IMR-90 (cell line): ENCODE results near the gene FOXI1.

ENCODE experiments used
- FOS ChIP-seq: fragments of 150-350 bp; IDR thresholded peaks from 2 replicates; pipeline ENCODE4 v1.6.1; 2016; ENCODE audit warnings: low read depth, low read length
- MAFK ChIP-seq: IDR thresholded peaks from 2 replicates; pipeline ENCODE4 v1.6.1; 2012; ENCODE audit warnings: low read depth, low read length, improper control_type of control experiment
- MAZ ChIP-seq: IDR thresholded peaks from 2 replicates; pipeline ENCODE4 v1.6.1; 2012; ENCODE audit warnings: low read depth, mild to moderate bottlenecking, low read length, improper control_type of control experiment, moderate library complexity, borderline replicate concordance
- POLR2A ChIP-seq: IDR thresholded peaks from 2 replicates; pipeline ENCODE4 v1.6.1; 2012; ENCODE audit warnings: mild to moderate bottlenecking, low read depth, low read length
- RAD21 ChIP-seq: IDR thresholded peaks from 2 replicates; pipeline ENCODE4 v1.6.1; 2012; ENCODE audit warnings: low read length, improper control_type of control experiment
- RCOR1 ChIP-seq: IDR thresholded peaks from 2 replicates; pipeline ENCODE4 v1.6.1; 2012; ENCODE audit warnings: mild to moderate bottlenecking, low read length, improper control_type of control experiment; ENCODE audit not compliant: insufficient replicate concordance
- TF ChIP-seq, protein P1 (sequence below): conservative IDR thresholded peaks from 2 replicates; pipeline ENCODE4 v1.5.1; 2012; ENCODE audit warnings: mild to moderate bottlenecking, low read depth, low read length, improper control_type of control experiment
- TF ChIP-seq, protein P2 (sequence below): fragments of 150-350 bp; IDR thresholded peaks from 2 replicates; pipeline ENCODE4 v1.6.1; 2016; ENCODE audit warnings: low read depth, mild to moderate bottlenecking, low read length, moderate library complexity, borderline replicate concordance

DNA sequence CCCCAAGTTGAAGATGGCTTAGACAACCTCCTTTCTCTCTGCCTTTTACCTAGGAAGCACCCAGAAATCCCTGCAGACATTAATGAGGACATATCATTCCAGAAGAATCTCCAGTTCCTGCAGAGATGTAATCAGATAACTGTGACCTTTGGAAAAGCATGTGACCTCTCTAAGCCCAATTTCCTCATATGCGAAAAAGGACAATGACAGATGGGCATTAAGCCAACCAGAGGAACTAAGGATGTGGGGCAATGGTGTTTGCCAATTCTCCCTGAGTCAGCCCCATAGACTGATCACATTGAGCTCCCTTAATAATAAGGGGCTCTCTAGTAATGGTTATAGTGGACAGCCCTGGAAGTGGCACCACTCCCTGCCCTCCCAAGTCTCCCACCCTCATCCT, 10.1 kb upstream of the FOXI1 start:
- TF ChIP-seq MAFK = no peak
- TF ChIP-seq, protein P1, sequence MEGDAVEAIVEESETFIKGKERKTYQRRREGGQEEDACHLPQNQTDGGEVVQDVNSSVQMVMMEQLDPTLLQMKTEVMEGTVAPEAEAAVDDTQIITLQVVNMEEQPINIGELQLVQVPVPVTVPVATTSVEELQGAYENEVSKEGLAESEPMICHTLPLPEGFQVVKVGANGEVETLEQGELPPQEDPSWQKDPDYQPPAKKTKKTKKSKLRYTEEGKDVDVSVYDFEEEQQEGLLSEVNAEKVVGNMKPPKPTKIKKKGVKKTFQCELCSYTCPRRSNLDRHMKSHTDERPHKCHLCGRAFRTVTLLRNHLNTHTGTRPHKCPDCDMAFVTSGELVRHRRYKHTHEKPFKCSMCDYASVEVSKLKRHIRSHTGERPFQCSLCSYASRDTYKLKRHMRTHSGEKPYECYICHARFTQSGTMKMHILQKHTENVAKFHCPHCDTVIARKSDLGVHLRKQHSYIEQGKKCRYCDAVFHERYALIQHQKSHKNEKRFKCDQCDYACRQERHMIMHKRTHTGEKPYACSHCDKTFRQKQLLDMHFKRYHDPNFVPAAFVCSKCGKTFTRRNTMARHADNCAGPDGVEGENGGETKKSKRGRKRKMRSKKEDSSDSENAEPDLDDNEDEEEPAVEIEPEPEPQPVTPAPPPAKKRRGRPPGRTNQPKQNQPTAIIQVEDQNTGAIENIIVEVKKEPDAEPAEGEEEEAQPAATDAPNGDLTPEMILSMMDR = no peak
- TF ChIP-seq RCOR1 = no peak
- TF ChIP-seq POLR2A = no peak
- no peak for TF ChIP-seq RAD21
- TF ChIP-seq MAZ = no peak
- TF ChIP-seq FOS = no peak
- TF ChIP-seq, protein P2, sequence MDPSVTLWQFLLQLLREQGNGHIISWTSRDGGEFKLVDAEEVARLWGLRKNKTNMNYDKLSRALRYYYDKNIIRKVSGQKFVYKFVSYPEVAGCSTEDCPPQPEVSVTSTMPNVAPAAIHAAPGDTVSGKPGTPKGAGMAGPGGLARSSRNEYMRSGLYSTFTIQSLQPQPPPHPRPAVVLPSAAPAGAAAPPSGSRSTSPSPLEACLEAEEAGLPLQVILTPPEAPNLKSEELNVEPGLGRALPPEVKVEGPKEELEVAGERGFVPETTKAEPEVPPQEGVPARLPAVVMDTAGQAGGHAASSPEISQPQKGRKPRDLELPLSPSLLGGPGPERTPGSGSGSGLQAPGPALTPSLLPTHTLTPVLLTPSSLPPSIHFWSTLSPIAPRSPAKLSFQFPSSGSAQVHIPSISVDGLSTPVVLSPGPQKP = no peak
